A673 (cell line): ENCODE data around the gene ZNF100.

Experiments used
- EZH2 ChIP-seq: fragments of 200-600 bp; sonication (generic); IDR thresholded peaks from 2 replicates; pipeline ENCODE4 v1.6.1; 2017; ENCODE audit warnings: borderline replicate concordance, low read depth, mild to moderate bottlenecking, mixed read lengths, antibody characterized with exemption, low read length; ENCODE audit not compliant: poor library complexity, severe bottlenecking
- TF ChIP-seq, protein P1 (sequence below): fragments of 300-800, 200-600 bp; sonication (generic); conservative IDR thresholded peaks from 2 replicates; pipeline ENCODE4 v1.5.1; 2017; ENCODE audit warnings: low read depth, mild to moderate bottlenecking, antibody characterized with exemption, low read length, moderate library complexity, mixed read lengths

GRCh38 chr19:21693399-21693798 lies 74.0 kb downstream of the ZNF100 start:
- TF ChIP-seq, protein P1, sequence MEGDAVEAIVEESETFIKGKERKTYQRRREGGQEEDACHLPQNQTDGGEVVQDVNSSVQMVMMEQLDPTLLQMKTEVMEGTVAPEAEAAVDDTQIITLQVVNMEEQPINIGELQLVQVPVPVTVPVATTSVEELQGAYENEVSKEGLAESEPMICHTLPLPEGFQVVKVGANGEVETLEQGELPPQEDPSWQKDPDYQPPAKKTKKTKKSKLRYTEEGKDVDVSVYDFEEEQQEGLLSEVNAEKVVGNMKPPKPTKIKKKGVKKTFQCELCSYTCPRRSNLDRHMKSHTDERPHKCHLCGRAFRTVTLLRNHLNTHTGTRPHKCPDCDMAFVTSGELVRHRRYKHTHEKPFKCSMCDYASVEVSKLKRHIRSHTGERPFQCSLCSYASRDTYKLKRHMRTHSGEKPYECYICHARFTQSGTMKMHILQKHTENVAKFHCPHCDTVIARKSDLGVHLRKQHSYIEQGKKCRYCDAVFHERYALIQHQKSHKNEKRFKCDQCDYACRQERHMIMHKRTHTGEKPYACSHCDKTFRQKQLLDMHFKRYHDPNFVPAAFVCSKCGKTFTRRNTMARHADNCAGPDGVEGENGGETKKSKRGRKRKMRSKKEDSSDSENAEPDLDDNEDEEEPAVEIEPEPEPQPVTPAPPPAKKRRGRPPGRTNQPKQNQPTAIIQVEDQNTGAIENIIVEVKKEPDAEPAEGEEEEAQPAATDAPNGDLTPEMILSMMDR: no peak
- no peak for TF ChIP-seq EZH2
